H9 (cell line): ENCODE results near the gene HYI. TPM values are rescaled to one million over a fixed set of nuclear protein-coding genes. Genes with fewer than 3 reads are reported as not detected.

ENCODE experiments used
- DNase-seq: peaks from one replicate; pipeline ENCODE4 v3.0.0-alpha.2; 2017
- H2AFZ ChIP-seq: one replicate; pipeline ENCODE4 v1.6.1; 2013; ENCODE audit warnings: mild to moderate bottlenecking, low read length, control low read depth, moderate library complexity
- H2AK5ac ChIP-seq: 2 replicates; pipeline ENCODE4 v1.6.1; 2013; ENCODE audit warnings: low read length, control low read depth, mixed read lengths; ENCODE audit not compliant: insufficient read length
- H2BK120ac ChIP-seq: one replicate; pipeline ENCODE4 v1.6.1; 2013; ENCODE audit warnings: low read depth, mild to moderate bottlenecking, low read length, control low read depth, inconsistent platforms; ENCODE audit not compliant: poor library complexity, severe bottlenecking
- H2BK12ac ChIP-seq: 2 replicates; pipeline ENCODE4 v1.6.1; 2013; ENCODE audit warnings: low read length, control low read depth, mixed read lengths, low read depth; ENCODE audit not compliant: insufficient read length
- H2BK15ac ChIP-seq: 2 replicates; pipeline ENCODE4 v1.6.1; 2013; ENCODE audit warnings: low read depth, low read length, control low read depth
- H2BK20ac ChIP-seq: one replicate; pipeline ENCODE4 v1.6.1; 2013; ENCODE audit warnings: low read depth, mild to moderate bottlenecking, low read length, control low read depth, inconsistent platforms; ENCODE audit not compliant: poor library complexity, severe bottlenecking
- H2BK5ac ChIP-seq: 2 replicates; pipeline ENCODE4 v1.6.1; 2013; ENCODE audit warnings: low read length, control low read depth, mixed read lengths; ENCODE audit not compliant: insufficient read length
- H3K14ac ChIP-seq: 2 replicates; pipeline ENCODE4 v1.6.1; 2013; ENCODE audit warnings: low read length, control low read depth; ENCODE audit not compliant: insufficient read depth
- H3K18ac ChIP-seq: 2 replicates; pipeline ENCODE4 v1.6.1; 2013; ENCODE audit warnings: low read depth, mild to moderate bottlenecking, mixed read lengths, low read length, control low read depth; ENCODE audit not compliant: insufficient read length
- H3K23ac ChIP-seq: 2 replicates; pipeline ENCODE4 v1.6.1; 2013; ENCODE audit warnings: low read length, control low read depth, mixed read lengths, low read depth; ENCODE audit not compliant: insufficient read length
- H3K23me2 ChIP-seq: 2 replicates; pipeline ENCODE4 v1.6.1; 2013; ENCODE audit warnings: low read depth, mild to moderate bottlenecking, mixed read lengths, low read length, control low read depth; ENCODE audit not compliant: insufficient read length, poor library complexity, severe bottlenecking
- H3K27ac ChIP-seq: 2 replicates; pipeline ENCODE4 v1.5.1; 2013; ENCODE audit warnings: low read length, control low read depth, mixed read lengths, low read depth; ENCODE audit not compliant: insufficient read length
- H3K27me3 ChIP-seq: 2 replicates; pipeline ENCODE4 v1.6.1; 2013; ENCODE audit warnings: low read length, control low read depth, inconsistent platforms; ENCODE audit not compliant: insufficient read depth
- H3K4ac ChIP-seq: 2 replicates; pipeline ENCODE4 v1.6.1; 2013; ENCODE audit warnings: low read depth, mild to moderate bottlenecking, control low read depth, inconsistent platforms, low read length, moderate library complexity
- H3K4me1 ChIP-seq: 2 replicates; pipeline ENCODE4 v1.6.1; 2013; ENCODE audit warnings: low read length, control low read depth, inconsistent platforms; ENCODE audit not compliant: insufficient read depth
- H3K4me2 ChIP-seq: 2 replicates; pipeline ENCODE4 v1.6.1; 2013; ENCODE audit warnings: low read length, control low read depth, mixed read lengths; ENCODE audit not compliant: insufficient read length, insufficient read depth
- H3K56ac ChIP-seq: 2 replicates; pipeline ENCODE4 v1.6.1; 2013; ENCODE audit warnings: low read depth, mild to moderate bottlenecking, mixed read lengths, low read length, control low read depth; ENCODE audit not compliant: insufficient read length
- H3K79me1 ChIP-seq: 2 replicates; pipeline ENCODE4 v1.6.1; 2013; ENCODE audit warnings: low read depth, mild to moderate bottlenecking, moderate library complexity, low read length, control low read depth, inconsistent platforms; ENCODE audit not compliant: insufficient read depth, poor library complexity, severe bottlenecking
- H3K79me2 ChIP-seq: 2 replicates; pipeline ENCODE4 v1.6.1; 2013; ENCODE audit warnings: low read length, control low read depth, inconsistent platforms; ENCODE audit not compliant: insufficient read depth
- H3K9ac ChIP-seq: 2 replicates; pipeline ENCODE4 v1.6.1; 2013; ENCODE audit warnings: low read length, control low read depth, mixed read lengths; ENCODE audit not compliant: insufficient read length; ENCODE audit errors: extremely low read depth
- H3K9me3 ChIP-seq: one replicate; pipeline ENCODE4 v1.6.1; 2013; ENCODE audit warnings: low read depth, low read length, inconsistent platforms; ENCODE audit not compliant: control insufficient read depth
- H3T11ph ChIP-seq: one replicate; pipeline ENCODE4 v1.6.1; 2013; ENCODE audit warnings: mild to moderate bottlenecking, low read length, control low read depth, inconsistent platforms
- H4K20me1 ChIP-seq: one replicate; pipeline ENCODE4 v1.6.1; 2013; ENCODE audit not compliant: control insufficient read depth, insufficient read length, insufficient read depth
- H4K5ac ChIP-seq: 2 replicates; pipeline ENCODE4 v1.6.1; 2013; ENCODE audit warnings: low read depth, mild to moderate bottlenecking, mixed read lengths, low read length, control low read depth; ENCODE audit not compliant: insufficient read length
- H4K8ac ChIP-seq: replicated peaks from 2 replicates; pipeline ENCODE4 v1.6.1; 2013; ENCODE audit warnings: low read length, control low read depth, mixed read lengths, low read depth; ENCODE audit not compliant: insufficient read length
- H4K91ac ChIP-seq: 2 replicates; pipeline ENCODE4 v1.6.1; 2013; ENCODE audit warnings: low read depth, mild to moderate bottlenecking, moderate library complexity, mixed read lengths, low read length, control low read depth; ENCODE audit not compliant: insufficient read length
- H3K27ac Mint-ChIP-seq, 3 experiments: 2 replicates in 2 of 3; 3 replicates in 1 of 3; pipeline ENCODE4 v1.8.0; 2020 to 2021; ENCODE audit warnings: mixed read lengths in 3 of 3, mild to moderate bottlenecking in 1 of 3, moderate library complexity in 1 of 3
- H3K27me3 Mint-ChIP-seq: 2 replicates; pipeline ENCODE4 v1.8.0; 2021; ENCODE audit warnings: low read depth, mild to moderate bottlenecking, moderate library complexity, mixed read lengths
- H3K36me3 Mint-ChIP-seq, 3 experiments: 2 replicates in 2 of 3; 3 replicates in 1 of 3; pipeline ENCODE4 v1.8.0; 2020 to 2021; ENCODE audit warnings: low read depth in 3 of 3, mixed read lengths in 3 of 3; ENCODE audit not compliant: insufficient read depth in 1 of 3
- H3K4me1 Mint-ChIP-seq, 2 experiments: 2 replicates each; pipeline ENCODE4 v1.8.0; 2020; ENCODE audit warnings: mixed read lengths in 2 of 2
- H3K4me3 Mint-ChIP-seq, 2 experiments: 2 replicates in 1 of 2; 3 replicates in 1 of 2; pipeline ENCODE4 v1.8.0; 2020 to 2021; ENCODE audit warnings: mild to moderate bottlenecking in 2 of 2, mixed read lengths in 2 of 2, moderate library complexity in 1 of 2
- H3K9me3 Mint-ChIP-seq, 2 experiments: 2 replicates in 1 of 2; 3 replicates in 1 of 2; pipeline ENCODE4 v1.8.0; 2020; ENCODE audit warnings: mild to moderate bottlenecking in 2 of 2, mixed read lengths in 2 of 2, moderate library complexity in 1 of 2
- CTCF ChIP-seq: fragments of 200-600 bp; sonication (generic); conservative IDR thresholded peaks from 3 replicates; pipeline ENCODE4 v1.8.0; 2021; ENCODE audit warnings: antibody characterized with exemption, mild to moderate bottlenecking
- WGBS: extraction: QIAGEN DNeasy Blood & Tissue Kit; methylation state at CpG from one replicate; pipeline ENCODE4 v1.1.7; 2013; ENCODE audit warnings: missing lambda C conversion rate, low lambda C conversion rate, mixed read lengths; ENCODE audit not compliant: insufficient read length; ENCODE audit errors: extremely low coverage; 5-methylcytosine and 5-hydroxymethylcytosine counted together
- total RNA-seq: library from RNA; stranded (reverse); gene quantifications from 2 replicates; pipeline ENCODE4 v1.2.1, GENCODE V29; 2021

HYI gene
- total RNA-seq, 1 experiment from 2014 or later, result 16.1 TPM

GRCh38 chr1:43439781-43440180 lies 13.9 kb downstream of the HYI start:
- H2AK5ac ChIP-seq, result no peak overlapping the region
- peaks cover 4 to 43% (median 27%) of the 10 kb centered on the region in 3 experiments; a peak in 6 of 7 replicates for H3K36me3 Mint-ChIP-seq
- peak; percentile 15 for DNase-seq
- H3K9ac ChIP-seq, result no peak overlapping the region
- H3K9me3 ChIP-seq, result no peaks in the 10 kb centered on the region
- H4K8ac ChIP-seq, result no peak overlapping the region
- H2BK120ac ChIP-seq, result no peak overlapping the region
- H3K4me1 Mint-ChIP-seq, result peaks cover 0 to 3% of the 10 kb centered on the region in 2 experiments; a peak in 2 of 4 replicates
- H3K4ac ChIP-seq, result no peak overlapping the region
- no peaks in the 10 kb centered on the region for H3K27me3 Mint-ChIP-seq
- no peak overlapping the region for H3K4me3 Mint-ChIP-seq
- H4K20me1 ChIP-seq, result no peaks in the 10 kb centered on the region
- no peak overlapping the region for H3T11ph ChIP-seq
- no peak overlapping the region for H2AFZ ChIP-seq
- no peaks in the 10 kb centered on the region for H3K79me1 ChIP-seq
- H3K4me2 ChIP-seq, result no peak overlapping the region
- no peaks in the 10 kb centered on the region for H3K27me3 ChIP-seq
- no peak overlapping the region for H2BK5ac ChIP-seq
- no peak overlapping the region for H3K56ac ChIP-seq
- H4K5ac ChIP-seq, result no peak overlapping the region
- no peak overlapping the region for H3K18ac ChIP-seq
- H2BK20ac ChIP-seq, result no peak overlapping the region
- no peak overlapping the region for H3K27ac ChIP-seq
- H3K14ac ChIP-seq, result no peak overlapping the region
- H3K23ac ChIP-seq, result no peak overlapping the region
- no peaks in the 10 kb centered on the region for H3K79me2 ChIP-seq
- peak overlapping the region in 1 of 3 experiments; percentile 73; a peak in 1 of 7 replicates for H3K27ac Mint-ChIP-seq
- H3K9me3 Mint-ChIP-seq, result no peaks in the 10 kb centered on the region
- H2BK12ac ChIP-seq, result no peak overlapping the region
- no peak overlapping the region for H4K91ac ChIP-seq
- H2BK15ac ChIP-seq, result no peak overlapping the region
- no peaks in the 10 kb centered on the region for H3K23me2 ChIP-seq
- no peaks in the 10 kb centered on the region for H3K4me1 ChIP-seq
- TF ChIP-seq CTCF, result no peak
- WGBS, result no CpG with 5 or more reads among the region's 7 CpGs
